ENCODE data around the gene PIK3AP1. TPM values are rescaled to one million over a fixed set of nuclear protein-coding genes. Genes with fewer than 3 reads are reported as not detected.

The PIK3AP1 gene
- polyA plus RNA-seq, 2 of the 4 experiments (the other 2 are of a cell fraction), result 1.6 to 3.2 TPM

DNA sequence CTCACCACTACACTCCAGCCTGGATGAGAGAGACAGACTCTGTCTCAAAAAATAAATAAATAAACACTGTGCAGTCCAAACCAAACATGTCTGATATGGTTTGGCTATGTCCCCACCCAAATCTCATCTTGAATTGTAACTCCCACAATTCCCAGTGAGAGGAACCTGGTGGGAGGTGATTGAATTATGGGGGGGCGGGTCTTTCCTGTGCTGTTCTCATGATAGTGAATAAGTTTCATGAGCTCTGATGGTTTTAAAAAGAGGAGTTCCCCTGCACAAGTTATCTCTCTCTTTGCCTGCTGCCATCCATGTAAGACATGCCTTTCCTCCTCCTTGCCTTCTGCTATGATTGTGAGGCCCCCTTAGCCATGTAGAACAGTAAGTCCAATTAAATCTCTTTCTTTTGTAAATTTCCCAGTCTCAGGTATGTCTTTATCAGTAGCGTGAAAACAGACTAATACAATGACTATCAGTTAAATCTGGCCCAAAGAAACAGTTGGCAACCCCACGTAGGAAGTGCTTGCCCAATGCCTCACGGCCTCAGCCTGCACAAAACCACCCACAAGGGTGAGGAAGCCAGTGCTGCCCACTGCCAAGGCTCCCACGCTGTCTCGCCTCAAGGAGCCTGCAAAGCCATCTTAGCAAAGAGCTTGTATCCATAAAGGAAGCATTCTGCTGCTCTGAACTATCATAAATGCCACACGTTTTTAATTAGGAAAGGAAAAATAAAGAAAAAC is 64.7 kb downstream of the PIK3AP1 start:
- Histone ChIP-seq H3K9me3 (no peaks in the 10 kb centered on the region), H3K4me1 (no peaks in the 10 kb centered on the region), H3K27ac (no peak overlapping the region), H3K4me2 (no peak overlapping the region), H3K4me3 (no peak overlapping the region)
- ChIA-PET POLR2A (no interaction called here), CTCF (interaction anchor here (0.6 to 2.3 kb wide), 4 partner anchors 11 to 490 kb away, joined by 3 to 8 read pairs (median 4); no protein-coding TSS in a partner anchor)
- DNase-seq (ENCODE audit: low read depth in 1 of 2, low spot score in 1 of 2) (no peak), FAIRE-seq (no peak), ATAC-seq (no peak)
- TF ChIP-seq HOXB5 (CRISPR knock-in tag; IDR thresholded peaks at IDR 0.05), result no peak
- TF ChIP-seq CEBPB (IDR thresholded peaks at IDR 0.05), result no peak
- no peak for TF ChIP-seq MAZ (IDR thresholded peaks at IDR 0.05; ENCODE audit: borderline replicate concordance, low read depth, low read length)
- no peak for TF ChIP-seq FOXS1 (CRISPR knock-in tag; IDR thresholded peaks at IDR 0.05)
- TF ChIP-seq, protein P1, sequence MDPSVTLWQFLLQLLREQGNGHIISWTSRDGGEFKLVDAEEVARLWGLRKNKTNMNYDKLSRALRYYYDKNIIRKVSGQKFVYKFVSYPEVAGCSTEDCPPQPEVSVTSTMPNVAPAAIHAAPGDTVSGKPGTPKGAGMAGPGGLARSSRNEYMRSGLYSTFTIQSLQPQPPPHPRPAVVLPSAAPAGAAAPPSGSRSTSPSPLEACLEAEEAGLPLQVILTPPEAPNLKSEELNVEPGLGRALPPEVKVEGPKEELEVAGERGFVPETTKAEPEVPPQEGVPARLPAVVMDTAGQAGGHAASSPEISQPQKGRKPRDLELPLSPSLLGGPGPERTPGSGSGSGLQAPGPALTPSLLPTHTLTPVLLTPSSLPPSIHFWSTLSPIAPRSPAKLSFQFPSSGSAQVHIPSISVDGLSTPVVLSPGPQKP (IDR thresholded peaks at IDR 0.05; ENCODE audit: low read depth, low read length), result no peak
- TF ChIP-seq RCOR1 (IDR thresholded peaks at IDR 0.05; ENCODE audit: low read depth, low read length), result no peak
- TF ChIP-seq, protein P2, sequence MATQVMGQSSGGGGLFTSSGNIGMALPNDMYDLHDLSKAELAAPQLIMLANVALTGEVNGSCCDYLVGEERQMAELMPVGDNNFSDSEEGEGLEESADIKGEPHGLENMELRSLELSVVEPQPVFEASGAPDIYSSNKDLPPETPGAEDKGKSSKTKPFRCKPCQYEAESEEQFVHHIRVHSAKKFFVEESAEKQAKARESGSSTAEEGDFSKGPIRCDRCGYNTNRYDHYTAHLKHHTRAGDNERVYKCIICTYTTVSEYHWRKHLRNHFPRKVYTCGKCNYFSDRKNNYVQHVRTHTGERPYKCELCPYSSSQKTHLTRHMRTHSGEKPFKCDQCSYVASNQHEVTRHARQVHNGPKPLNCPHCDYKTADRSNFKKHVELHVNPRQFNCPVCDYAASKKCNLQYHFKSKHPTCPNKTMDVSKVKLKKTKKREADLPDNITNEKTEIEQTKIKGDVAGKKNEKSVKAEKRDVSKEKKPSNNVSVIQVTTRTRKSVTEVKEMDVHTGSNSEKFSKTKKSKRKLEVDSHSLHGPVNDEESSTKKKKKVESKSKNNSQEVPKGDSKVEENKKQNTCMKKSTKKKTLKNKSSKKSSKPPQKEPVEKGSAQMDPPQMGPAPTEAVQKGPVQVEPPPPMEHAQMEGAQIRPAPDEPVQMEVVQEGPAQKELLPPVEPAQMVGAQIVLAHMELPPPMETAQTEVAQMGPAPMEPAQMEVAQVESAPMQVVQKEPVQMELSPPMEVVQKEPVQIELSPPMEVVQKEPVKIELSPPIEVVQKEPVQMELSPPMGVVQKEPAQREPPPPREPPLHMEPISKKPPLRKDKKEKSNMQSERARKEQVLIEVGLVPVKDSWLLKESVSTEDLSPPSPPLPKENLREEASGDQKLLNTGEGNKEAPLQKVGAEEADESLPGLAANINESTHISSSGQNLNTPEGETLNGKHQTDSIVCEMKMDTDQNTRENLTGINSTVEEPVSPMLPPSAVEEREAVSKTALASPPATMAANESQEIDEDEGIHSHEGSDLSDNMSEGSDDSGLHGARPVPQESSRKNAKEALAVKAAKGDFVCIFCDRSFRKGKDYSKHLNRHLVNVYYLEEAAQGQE (IDR thresholded peaks at IDR 0.05), result no peak
- no peak for TF ChIP-seq CBX8 (IDR thresholded peaks at IDR 0.05)
- no peak for TF ChIP-seq FOSB (CRISPR knock-in tag; IDR thresholded peaks at IDR 0.05)
- TF ChIP-seq GATA3 (IDR thresholded peaks at IDR 0.05; ENCODE audit: borderline replicate concordance), result no peak
- no peak for TF ChIP-seq JUNB (IDR thresholded peaks at IDR 0.05)
- TF ChIP-seq KDM1A (IDR thresholded peaks at IDR 0.05; ENCODE audit: low read depth), result no peak
- TF ChIP-seq EHMT2 (IDR thresholded peaks at IDR 0.05; ENCODE audit: low read depth), result no peak
- TF ChIP-seq PHF8 (IDR thresholded peaks at IDR 0.05; ENCODE audit: borderline replicate concordance, low read depth), result no peak
- no peak for TF ChIP-seq ESRRA (IDR thresholded peaks at IDR 0.05; ENCODE audit: borderline replicate concordance, low read length)
- no peak for TF ChIP-seq ZNF302 (CRISPR knock-in tag; IDR thresholded peaks at IDR 0.05)
- TF ChIP-seq POLR2A (IDR thresholded peaks at IDR 0.05; ENCODE audit: low read length), result no peak
- WGBS (ENCODE audit: missing lambda C conversion rate), result 74% methylated on average over 7 of the region's 7 CpGs

DNA sequence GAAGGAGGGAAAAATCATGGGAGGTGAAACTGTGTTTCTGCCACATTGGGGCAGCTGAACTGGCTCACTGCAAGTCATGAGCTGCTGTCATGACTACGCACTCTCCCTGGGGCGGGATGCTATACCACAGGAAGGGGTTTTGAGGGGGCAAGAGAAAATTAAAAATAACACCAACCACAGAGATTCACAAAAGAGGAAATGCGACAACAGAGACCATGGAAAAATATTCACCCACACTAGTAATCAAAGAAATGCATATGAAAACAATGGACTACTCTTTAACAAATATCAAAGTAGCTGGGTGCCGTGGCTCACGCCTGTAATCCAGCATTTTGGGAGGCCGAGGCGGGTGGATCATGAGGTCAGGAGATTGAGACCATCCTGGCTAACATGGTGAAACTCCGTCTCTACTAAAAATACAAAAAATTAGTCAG is 68.3 kb downstream of the PIK3AP1 start:
- H3K27ac ChIP-seq, result no peak overlapping the region
- TF ChIP-seq EP300 (IDR thresholded peaks at IDR 0.05) (no peak), ZNF302 (CRISPR knock-in tag; IDR thresholded peaks at IDR 0.05) (no peak), ZFP36 (IDR thresholded peaks at IDR 0.05; ENCODE audit: borderline replicate concordance, partially characterized antibody) (no peak), JUNB (IDR thresholded peaks at IDR 0.05) (no peak), MYC (IDR thresholded peaks at IDR 0.05; ENCODE audit: borderline replicate concordance, low read length) (no peak), FOSB (CRISPR knock-in tag; IDR thresholded peaks at IDR 0.05) (no peak), EHMT2 (IDR thresholded peaks at IDR 0.05; ENCODE audit: low read depth) (no peak), HOXB13 (CRISPR knock-in tag; IDR thresholded peaks at IDR 0.05; ENCODE audit: low read depth) (no peak), ZC3H11A (IDR thresholded peaks at IDR 0.05) (no peak), RCOR1 (IDR thresholded peaks at IDR 0.05; ENCODE audit: low read depth, low read length) (no peak), RFX5 (IDR thresholded peaks at IDR 0.05) (no peak), HOXB5 (CRISPR knock-in tag; IDR thresholded peaks at IDR 0.05) (no peak), HOXA7 (CRISPR knock-in tag; IDR thresholded peaks at IDR 0.05) (no peak)
- ATAC-seq (no peak), FAIRE-seq (no peak), DNase-seq (ENCODE audit: low read depth in 1 of 2, low spot score in 1 of 2) (no peak)
- CTCF ChIA-PET, result interaction anchor here (0.8 to 1.4 kb wide), 3 partner anchors 68 to 256 kb away, joined by 3 to 4 read pairs (median 3); partner anchors contain the start of gene PIK3AP1
- WGBS (ENCODE audit: missing lambda C conversion rate), result 82% methylated on average over 8 of the region's 8 CpGs
- H3K4me2 ChIP-seq, result no peak overlapping the region
- no peaks in the 10 kb centered on the region for H3K9me3 ChIP-seq
- POLR2A ChIA-PET, result no interaction called here
- H3K4me1 ChIP-seq, result no peaks in the 10 kb centered on the region
- no peak overlapping the region for H3K4me3 ChIP-seq
